Epidermal melanocyte (primary cell): ENCODE measurements around the gene CKAP4.
A peak's percentile ranks its signal among the peaks of the same experiment; 100 is the strongest.

Source experiments
- DNase-seq: peaks from one replicate; pipeline ENCODE4 v3.0.0; 2011; ENCODE audit warnings: low spot score; ENCODE audit not compliant: insufficient read length

The CKAP4 gene

DNA sequence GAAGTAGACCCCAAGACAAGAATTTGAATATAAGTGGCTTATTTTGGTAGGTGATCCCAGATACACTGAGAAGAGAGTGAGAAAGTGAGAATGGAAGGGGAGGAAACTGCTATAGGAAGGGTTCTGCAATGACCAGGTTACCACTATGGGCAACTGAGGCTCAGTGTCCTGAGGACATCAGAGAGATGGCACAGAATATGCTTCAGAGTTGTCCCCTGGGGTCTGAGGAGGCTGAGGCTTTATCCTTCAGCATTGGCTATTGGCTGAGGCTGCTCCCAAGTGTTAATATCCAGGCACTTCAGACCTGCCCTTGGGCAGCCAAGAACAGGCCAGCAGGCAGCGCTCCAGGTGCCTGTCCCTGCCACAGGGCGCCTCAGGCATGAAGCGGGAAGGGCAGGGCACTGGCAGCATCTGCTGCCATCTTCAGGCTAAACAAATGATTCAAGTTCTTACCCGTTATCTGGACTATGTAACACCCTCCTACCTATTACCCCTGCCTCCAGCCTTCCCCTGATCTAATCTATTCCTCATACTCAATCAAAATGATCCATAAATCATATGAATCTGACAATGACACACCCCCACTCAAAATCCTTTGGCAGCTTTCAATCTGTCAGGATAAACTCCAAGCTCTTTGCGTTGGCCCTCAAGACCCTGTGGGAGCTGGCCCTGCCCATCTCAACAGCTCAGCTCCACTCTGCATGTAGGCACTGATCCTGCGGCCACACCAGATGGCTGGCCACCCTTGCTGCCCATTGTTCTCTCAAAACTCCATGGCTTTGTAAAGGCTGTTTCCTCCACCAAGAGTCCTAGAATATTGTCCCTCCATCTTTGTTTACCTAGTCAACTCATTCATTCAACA is 42.4 kb downstream of the CKAP4 start:
- DNase-seq = no peak

DNA sequence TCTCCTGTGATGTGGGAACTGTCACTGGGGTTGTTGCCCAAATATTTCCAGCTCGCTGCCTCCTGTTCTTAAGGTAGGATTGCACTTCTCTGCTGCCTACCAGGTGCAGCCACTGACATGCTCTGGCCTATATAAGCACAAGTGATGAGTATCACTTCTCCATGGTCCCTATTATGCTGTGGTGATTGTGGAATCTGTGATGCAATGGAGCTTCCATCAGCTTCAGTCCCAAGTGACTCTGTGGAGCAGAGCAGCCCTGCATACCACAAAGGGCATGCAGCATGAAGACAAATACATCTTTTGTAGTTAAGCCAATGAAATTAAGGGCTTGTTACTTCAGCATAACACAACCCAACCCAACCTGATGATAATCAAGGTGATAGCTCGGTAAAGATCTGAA is 43.5 kb downstream of the CKAP4 start:
- DNase-seq = no peak

DNA sequence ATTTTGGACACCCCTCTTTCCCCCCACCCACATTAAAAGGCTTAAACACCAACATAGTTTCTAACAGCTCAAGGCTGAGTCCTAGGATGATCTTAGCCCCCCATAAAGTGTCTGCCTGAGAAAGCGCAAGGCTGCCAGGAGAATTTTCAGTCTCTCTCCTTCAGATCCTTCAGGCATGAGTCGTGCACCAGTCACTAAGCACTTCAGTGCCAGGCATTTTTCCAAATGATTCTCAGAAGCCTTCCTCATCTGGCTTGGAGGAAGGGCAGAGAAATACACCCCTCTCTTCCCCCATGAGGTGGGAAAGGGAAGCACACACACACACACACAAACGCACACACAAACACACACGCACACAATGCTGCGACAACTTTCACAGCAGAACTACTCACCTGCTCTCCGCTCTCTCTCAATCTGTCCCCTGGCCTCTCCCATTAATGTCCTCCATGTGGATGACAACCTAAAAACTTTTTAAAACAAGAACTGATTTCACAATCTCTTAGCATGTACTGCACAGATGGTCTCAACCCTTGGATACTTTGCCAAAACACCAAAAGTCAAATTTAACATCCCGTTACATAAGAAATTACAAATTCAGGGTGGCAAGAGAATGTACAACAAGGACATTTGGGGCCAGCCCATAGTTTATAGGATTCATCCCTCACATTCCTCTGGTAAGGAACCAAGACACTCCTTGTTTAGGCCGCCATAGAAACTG is 49.8 kb downstream of the CKAP4 start:
- no peak for DNase-seq

DNA sequence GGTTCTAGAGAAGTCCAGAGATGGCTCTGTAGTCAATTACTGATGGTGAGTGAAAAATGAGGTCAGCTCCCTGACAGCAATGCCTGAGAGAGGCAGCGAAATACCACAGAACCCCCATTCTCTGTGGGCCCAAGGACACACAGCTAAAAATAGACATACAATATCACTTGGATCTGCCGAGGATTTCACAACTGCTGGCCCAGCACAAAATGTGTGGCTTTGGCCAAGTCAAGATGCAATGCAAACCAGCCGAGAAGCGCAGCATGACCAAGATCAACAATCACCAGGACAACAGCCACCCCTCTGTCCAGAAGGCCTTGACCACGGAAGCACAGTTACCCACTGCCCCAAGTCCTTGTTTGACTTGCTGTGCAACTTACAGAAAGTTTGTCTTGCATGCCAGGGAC is 52.2 kb downstream of the CKAP4 start:
- peak; percentile 31 for DNase-seq

DNA sequence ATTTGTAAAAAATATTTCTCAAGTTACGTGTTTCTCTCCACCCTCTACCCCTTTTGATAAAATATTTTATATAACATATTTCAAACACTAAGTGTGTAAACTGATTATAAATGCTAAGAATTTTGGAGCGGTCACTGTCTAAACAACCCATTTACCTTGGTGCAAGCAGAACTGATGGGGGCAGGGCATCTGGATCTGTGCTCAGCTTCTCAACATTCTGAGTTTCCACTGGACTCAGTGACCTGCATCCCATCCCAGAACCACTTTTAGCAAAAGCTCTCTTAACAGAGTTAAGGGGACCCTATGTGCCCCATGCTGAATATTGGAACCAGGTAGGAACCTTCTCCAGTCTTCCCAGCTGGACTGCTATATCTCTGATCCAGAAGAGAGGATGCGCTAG is 53.5 kb downstream of the CKAP4 start:
- DNase-seq = no peak

DNA sequence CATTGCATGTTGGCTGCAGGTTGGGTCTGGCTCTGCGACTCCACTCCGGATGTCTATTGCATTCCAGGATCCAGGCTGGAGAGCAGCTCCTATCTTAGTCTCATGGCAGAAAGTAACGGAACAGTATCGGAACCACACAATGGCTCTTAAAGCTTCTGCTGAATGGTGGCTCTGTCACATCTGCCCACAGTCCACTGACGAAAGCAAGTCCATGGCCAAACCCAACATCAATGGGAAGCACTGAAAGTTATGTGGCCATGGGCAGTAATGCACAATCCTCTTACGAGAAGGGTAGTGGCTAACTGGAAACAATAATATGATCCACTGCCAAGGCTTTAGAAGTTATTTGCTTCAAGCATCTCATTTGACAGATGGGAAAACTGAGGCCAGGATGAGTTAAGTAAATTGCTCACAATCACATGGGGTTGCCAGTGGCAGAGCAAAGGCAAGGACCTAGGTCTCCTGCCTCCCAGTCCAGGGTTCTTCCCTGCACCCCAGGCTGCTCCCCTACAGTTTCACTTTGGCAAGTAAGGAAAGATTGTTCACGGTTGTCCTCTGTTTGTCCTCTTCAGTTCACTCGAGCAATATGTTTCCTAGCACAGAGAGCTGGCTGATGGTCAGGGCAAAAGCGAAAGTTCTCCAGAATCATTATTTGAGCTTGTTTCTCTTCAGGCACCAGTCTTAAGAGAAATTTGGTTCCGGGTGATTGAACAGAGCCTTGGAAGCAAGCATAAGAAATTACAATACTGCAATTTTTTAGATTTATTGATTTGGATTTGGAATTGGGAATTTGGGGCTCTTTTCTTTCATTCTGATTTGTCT is 54.2 kb downstream of the CKAP4 start:
- no peak for DNase-seq

DNA sequence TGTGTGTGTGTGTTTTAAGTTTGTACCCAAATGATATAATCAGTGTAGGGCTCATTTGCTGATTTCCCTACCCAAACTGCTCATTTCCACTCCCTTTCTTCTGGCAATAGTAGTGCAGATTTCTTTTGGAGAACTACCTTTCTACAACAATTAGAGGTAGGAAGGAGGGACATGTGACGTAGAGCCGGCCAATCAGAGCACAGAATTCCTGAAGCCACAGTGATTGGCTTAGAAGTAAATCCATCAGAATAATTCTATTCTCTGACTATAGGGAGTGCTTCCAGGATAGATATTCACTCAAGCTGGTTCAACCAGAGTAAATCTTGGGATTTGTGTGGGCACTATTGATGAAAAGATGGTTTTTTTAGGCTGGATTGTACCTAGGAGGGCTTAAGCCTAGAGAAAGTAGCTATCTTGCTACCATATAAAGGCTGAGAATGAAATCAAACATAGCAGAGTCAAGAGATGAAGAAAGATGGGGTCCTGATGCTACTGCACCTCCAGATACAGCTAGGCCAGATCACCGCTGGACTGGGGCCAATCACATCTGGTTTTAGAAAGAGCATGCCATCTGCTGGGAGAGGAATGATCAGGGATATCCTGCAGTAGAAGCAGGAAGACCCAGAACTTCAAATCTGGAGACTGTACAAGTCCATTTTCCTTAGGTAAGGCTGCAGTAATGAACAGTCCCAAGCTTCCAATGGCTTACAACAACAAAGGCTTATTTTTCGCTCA is 55.0 kb downstream of the CKAP4 start:
- DNase-seq = no peak

DNA sequence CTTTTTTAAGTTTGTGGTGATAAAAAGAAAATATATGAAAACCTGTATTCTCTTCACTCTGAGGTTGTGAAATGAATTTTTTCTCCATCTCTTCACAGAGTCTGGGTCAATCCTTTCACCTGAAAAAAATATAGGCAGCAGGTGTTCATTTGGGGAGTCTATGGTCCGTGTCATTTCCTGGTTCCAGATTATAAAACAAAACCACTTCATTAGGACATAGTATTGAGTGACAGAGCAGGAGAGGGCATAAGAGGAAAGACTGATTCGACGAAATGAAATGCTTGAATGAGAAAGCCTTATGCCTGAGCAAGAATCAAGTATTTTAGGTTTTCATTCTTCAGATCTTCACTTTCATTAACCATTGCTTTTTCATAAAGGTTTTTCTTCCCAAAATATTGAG is 57.2 kb downstream of the CKAP4 start:
- no peak for DNase-seq

DNA sequence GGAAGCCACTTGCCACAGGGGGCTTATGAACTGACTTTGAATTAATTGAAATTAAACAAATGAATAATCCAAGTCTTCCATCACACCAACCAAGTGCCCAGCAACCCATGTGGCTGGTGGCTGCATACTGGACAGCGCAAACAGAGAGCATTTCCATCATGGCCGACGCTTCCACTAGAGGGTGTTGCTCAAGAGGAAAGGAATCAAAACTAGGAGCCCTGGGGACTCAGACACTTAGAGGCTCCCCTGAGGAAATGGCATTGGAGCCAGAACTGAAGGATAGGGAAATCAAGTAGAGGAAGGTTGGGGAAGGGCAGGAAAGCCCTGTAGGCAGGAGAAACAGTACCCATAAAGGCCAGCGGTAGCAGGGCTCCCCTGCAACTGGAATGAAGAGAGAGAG is 58.5 kb downstream of the CKAP4 start:
- DNase-seq = no peak

DNA sequence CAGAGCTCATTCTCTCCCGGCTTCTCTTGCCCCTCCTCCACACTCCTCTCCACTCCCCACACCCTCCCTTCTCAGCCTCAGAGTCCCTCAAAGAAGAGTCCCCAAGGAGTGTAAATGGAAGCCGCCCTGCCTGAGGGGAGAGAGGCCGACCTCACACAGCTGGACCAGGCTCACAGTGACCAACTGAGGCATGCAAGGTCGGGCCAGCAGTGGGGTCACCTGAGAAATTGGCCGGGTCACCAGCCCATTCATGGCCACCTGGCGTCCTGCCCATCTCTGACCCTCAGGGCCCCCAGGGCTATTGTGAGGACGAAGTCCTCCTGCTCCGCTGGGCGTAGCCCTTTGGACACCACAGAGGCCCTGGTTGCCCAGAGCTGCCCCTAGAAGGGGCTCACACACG is 59.6 kb downstream of the CKAP4 start:
- no peak for DNase-seq
